HG03442 (cell line): ENCODE results near the gene RASSF8.

Source experiments
- ATAC-seq: cut with Tn5 transposase; IDR thresholded peaks from one replicate; pipeline ENCODE4 v1.9.1; 2021; ENCODE audit warnings: mild to moderate bottlenecking, moderate library complexity; ENCODE audit not compliant: unreplicated experiment

Gene RASSF8

DNA sequence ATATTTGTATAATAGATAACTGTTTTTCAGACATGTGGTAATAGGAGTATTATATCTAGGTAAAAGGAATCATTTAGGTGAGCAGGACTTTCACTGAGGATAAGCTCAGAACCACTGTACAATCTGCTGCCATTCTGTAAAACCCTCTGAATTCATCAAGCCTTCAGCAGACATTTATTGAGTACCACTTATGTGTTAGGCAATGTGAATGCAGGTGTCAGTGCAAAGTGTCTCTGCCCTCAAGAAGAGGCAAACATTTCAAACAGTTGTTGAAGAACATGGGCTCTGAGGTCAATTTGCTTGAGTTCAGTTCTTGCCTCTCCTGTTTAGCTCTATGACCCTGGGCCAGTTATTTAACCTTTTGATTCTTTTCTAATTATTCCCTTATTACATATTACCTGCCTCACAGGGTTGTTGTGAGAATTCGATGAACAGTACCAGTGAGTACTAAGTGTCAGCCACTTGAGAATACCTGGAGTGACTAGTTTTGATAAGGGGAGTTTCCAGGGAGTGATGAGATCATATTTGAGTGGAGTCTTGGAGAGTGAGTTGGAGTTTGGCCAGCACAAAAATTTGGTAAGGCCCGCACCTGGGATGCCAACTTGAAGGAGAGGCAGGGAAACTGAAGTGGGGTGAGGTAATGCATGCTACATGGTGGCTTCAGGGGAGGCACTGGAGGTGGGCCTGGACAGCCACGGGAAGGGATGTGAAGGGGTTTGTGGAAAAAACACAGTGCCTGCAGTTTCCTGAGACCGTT, 33.7 kb downstream of the RASSF8 start:
- ATAC-seq: no peak

DNA sequence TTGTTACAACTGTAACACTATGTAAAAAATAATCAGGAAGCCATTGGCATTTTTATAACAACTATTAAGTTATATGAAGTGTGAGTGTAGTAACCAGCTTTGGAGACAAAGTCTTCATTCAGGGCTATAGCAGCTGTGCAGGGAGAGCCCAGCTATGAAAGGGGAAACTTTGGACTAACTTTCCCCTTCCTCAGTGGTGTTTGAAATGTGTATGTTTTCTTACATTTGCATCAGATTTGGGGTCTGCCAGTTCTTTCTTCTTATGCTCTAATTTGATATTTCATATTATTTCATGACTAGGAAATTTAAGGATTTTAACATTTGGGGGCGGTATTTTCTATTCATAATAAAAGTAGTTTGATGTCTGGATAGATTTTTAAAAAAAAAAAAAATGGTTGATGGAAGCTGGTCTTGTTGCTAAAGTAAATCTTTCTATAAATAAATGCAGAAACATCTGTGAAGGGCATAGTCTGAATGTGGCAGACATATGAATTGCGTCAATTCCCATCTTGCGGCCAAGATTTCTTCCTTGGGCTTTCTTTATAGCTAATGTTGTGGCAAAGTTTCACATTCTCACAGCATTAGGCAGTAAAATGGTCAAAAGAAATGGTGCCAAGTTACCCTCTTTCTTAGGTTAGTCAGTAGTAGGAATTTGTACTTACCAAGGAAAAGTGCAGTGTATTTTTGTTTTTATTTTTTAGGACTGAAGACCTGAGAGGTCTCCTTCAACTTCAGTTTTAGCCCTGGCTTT, 35.6 kb downstream of the RASSF8 start:
- no peak for ATAC-seq

- ATAC-seq: no peak
Observed at GRCh38 chr12:25994901-25995625, 36.6 kb downstream of the RASSF8 start.

GRCh38 chr12:25995906-25996305, 37.4 kb downstream of the RASSF8 start:
- no peak for ATAC-seq

GRCh38 chr12:25996677-25997076, 38.2 kb downstream of the RASSF8 start:
- ATAC-seq: no peak

GRCh38 chr12:25997201-25997963, 38.9 kb downstream of the RASSF8 start:
- ATAC-seq: no peak

- ATAC-seq: no peak
Observed at GRCh38 chr12:26000898-26001297, 42.4 kb downstream of the RASSF8 start.

- no peak for ATAC-seq
Observed at GRCh38 chr12:26001530-26001929, 43.0 kb downstream of the RASSF8 start.

- ATAC-seq: no peak
Observed at GRCh38 chr12:26003065-26003464, 44.6 kb downstream of the RASSF8 start.

DNA sequence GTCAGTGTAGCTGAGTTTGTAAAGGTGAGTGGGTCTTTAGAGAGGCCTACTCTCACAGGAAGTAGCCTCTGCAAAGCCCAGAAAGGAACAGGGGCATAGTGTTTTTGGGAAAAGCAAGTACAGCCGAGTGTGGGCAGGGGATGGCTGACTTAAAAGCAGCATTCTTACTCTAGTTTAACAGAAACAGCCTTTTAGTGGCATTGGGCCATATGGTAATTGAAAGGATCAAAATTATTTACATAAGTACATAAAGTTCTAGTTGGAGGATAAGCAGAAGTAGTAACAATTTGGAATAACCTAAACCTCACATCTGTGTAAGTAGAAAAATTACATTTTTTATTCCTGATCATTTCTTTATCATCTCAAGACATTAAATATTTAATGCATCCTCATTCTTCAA, 49.1 kb downstream of the RASSF8 start:
- no peak for ATAC-seq

GRCh38 chr12:26009593-26009992, 51.1 kb downstream of the RASSF8 start:
- no peak for ATAC-seq

- no peak for ATAC-seq
Observed at GRCh38 chr12:26010293-26010821, 51.9 kb downstream of the RASSF8 start.

DNA sequence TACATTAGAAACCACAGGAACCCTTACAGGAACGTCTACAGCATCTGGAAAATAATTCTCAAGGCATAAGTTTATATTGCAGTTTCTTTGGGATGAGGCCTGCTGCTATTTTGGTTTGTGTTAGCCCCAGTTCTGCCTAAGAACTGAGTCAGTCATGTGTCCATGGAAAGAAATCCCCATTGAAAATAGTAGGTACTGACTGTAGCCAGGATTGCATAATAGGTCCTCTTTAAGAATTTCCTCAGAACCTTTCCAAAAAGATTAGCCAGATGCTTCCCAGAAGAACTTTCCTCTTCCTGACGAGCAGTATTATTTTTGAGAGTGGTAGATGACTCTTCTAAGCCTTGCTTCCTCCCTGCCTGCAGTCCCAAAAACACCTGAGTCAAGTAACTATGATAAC, 52.6 kb downstream of the RASSF8 start:
- ATAC-seq: no peak

- ATAC-seq: no peak
Observed at GRCh38 chr12:26014085-26014484, 55.6 kb downstream of the RASSF8 start.

DNA sequence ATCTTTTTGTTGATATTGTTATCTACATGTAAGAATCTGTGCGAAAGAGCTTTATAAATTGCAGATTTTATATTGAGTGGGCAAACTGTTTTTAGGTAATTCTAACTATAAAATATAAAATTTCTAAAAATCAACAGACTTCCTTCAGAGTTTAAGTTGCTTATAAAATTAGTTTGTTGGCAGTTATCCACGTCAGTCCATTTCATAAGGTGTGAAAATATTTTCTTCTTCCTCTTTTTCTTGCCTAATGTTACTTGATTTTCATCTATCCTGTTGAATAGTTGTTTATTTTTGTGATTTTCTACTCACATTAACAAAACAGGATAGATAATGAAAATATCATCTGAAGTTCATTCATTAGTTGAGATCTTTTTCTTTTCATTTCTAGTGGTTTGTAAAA, 58.0 kb downstream of the RASSF8 start:
- no peak for ATAC-seq

GRCh38 chr12:26017484-26018211, 59.2 kb downstream of the RASSF8 start:
- ATAC-seq: no peak

DNA sequence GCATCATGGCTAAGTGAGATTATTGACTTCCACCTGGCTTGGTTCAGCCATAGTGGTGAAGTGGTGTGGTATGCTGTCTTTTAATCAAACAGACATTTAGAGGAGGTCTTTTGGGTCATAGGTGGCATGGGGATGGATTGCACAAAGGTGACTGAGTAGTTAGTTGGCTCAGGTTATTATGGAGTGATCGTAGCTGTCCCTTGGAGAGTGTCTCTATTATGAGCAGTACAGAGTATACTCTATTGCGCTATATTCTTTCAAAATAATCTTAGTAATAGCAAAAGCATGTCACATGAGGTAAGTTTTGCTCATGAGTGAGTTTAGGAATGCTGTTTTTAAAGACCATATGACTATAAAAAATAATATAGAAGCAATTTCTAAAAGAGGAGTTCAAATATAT, 60.4 kb downstream of the RASSF8 start:
- ATAC-seq: no peak

- no peak for ATAC-seq
Observed at GRCh38 chr12:26021534-26021933, 63.1 kb downstream of the RASSF8 start.

GRCh38 chr12:26022043-26022442, 63.6 kb downstream of the RASSF8 start:
- ATAC-seq: no peak

DNA sequence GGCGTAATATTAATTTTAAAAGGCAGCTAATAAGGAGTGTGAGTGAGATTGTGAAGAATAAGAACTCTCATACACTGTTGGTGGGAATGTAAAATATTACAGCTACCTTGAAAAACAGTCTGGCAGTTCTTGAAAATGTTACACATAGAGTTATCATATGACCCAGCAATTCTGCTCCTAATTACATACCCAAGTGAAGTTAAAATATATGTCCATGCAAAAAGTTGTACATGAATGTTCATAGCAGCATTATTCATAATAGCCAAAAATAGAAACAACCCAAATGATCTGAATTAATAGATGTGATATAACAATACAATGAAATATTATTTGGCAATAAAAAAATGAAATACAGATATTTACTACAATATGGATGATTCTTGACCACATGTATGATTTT, 68.2 kb downstream of the RASSF8 start:
- no peak for ATAC-seq
